WERI-Rb-1 (cell line): ENCODE results near the gene EML2.
A peak's percentile ranks its signal among the peaks of the same experiment; 100 is the strongest.
"Not testable (repeated sequence)": the region's sequence is repeated elsewhere in the genome, so short reads cannot be mapped to it uniquely, and the experiment has no call there.

Source experiments
- DNase-seq: peaks from one replicate; pipeline ENCODE4 v3.0.0-alpha.2; 2020
- H3K27ac ChIP-seq: fragments of 250-450 bp; sonication (Bioruptor Pico); 2 replicates; pipeline ENCODE4 v1.5.1; 2020; ENCODE audit warnings: mild to moderate bottlenecking, moderate library complexity
- H3K27me3 ChIP-seq: fragments of 250-450 bp; sonication (Bioruptor Pico); 2 replicates; pipeline ENCODE4 v1.5.1; 2021; ENCODE audit warnings: mild to moderate bottlenecking, low read depth, moderate library complexity; ENCODE audit not compliant: insufficient read depth, severe bottlenecking
- H3K36me3 ChIP-seq: fragments of 250-450 bp; sonication (Bioruptor Pico); 2 replicates; pipeline ENCODE4 v1.5.1; 2020; ENCODE audit warnings: mild to moderate bottlenecking, moderate library complexity
- H3K4me3 ChIP-seq: 2 replicates; pipeline ENCODE4 v1.5.1; 2011; ENCODE audit warnings: low read depth, mild to moderate bottlenecking, control low read depth, low read length
- H3K9me3 ChIP-seq: fragments of 250-450 bp; sonication (Bioruptor Pico); 2 replicates; pipeline ENCODE4 v1.5.1; 2021; ENCODE audit warnings: mild to moderate bottlenecking, moderate library complexity; ENCODE audit not compliant: severe bottlenecking
- CTCF ChIP-seq: IDR thresholded peaks from 2 replicates; pipeline ENCODE4 v1.5.1; 2011; ENCODE audit warnings: low read depth, mild to moderate bottlenecking, control low read depth, inconsistent platforms, low read length

The EML2 gene

GRCh38 chr19:45616704-45617017 is 22.5 kb downstream of the EML2 start:
- Histone ChIP-seq H3K36me3 (no peaks in the 10 kb centered on the region), H3K4me3 (no peak overlapping the region), H3K9me3 (no peaks in the 10 kb centered on the region), H3K27ac (no peak overlapping the region), H3K27me3 (no peaks in the 10 kb centered on the region)
- no peak for DNase-seq
- TF ChIP-seq CTCF, result no peak

- Histone ChIP-seq H3K36me3 (no peaks in the 10 kb centered on the region), H3K27me3 (no peaks in the 10 kb centered on the region), H3K27ac (no peak overlapping the region), H3K9me3 (no peaks in the 10 kb centered on the region), H3K4me3 (no peak overlapping the region)
- TF ChIP-seq CTCF, result no peak
- DNase-seq, result peak; percentile 73
Observed at GRCh38 chr19:45615795-45616703, 23.1 kb downstream of the EML2 start.

GRCh38 chr19:45615056-45615455 is 24.1 kb downstream of the EML2 start:
- not testable (repeated sequence) for H3K27me3 ChIP-seq, H3K36me3 ChIP-seq, H3K9me3 ChIP-seq, DNase-seq, H3K4me3 ChIP-seq, H3K27ac ChIP-seq

GRCh38 chr19:45613926-45614725 is 25.1 kb downstream of the EML2 start:
- H3K27ac ChIP-seq, result no peak overlapping the region
- no peak for TF ChIP-seq CTCF
- no peaks in the 10 kb centered on the region for H3K27me3 ChIP-seq
- H3K4me3 ChIP-seq, result no peak overlapping the region
- no peak for DNase-seq
- H3K9me3 ChIP-seq, result no peaks in the 10 kb centered on the region
- no peaks in the 10 kb centered on the region for H3K36me3 ChIP-seq

GRCh38 chr19:45608948-45609347 is 30.2 kb downstream of the EML2 start:
- Histone ChIP-seq H3K27me3 (no peaks in the 10 kb centered on the region), H3K27ac (no peak overlapping the region), H3K4me3 (no peak overlapping the region), H3K36me3 (no peaks in the 10 kb centered on the region), H3K9me3 (no peaks in the 10 kb centered on the region)
- DNase-seq, result no peak
- TF ChIP-seq CTCF, result no peak

GRCh38 chr19:45607071-45608029 is 31.8 kb downstream of the EML2 start:
- Histone ChIP-seq H3K4me3 (peak overlapping the region; percentile 32), H3K27ac (no peak overlapping the region), H3K9me3 (no peaks in the 10 kb centered on the region), H3K27me3 (peaks cover 10% of the 10 kb centered on the region), H3K36me3 (no peaks in the 10 kb centered on the region)
- TF ChIP-seq CTCF, result peak; percentile 80
- DNase-seq, result peak; percentile 75
